LNCaP clone FGC (cell line): ENCODE results near the gene LNX2.
"Not testable (repeated sequence)": the region's sequence is repeated elsewhere in the genome, so short reads cannot be mapped to it uniquely, and the experiment has no call there.

Experiments
- DNase-seq: peaks from one replicate; pipeline ENCODE4 v3.0.0-alpha.2; 2011; ENCODE audit warnings: low read depth
- H3K4me3 ChIP-seq: 2 replicates; pipeline ENCODE4 v1.5.1; 2011; ENCODE audit warnings: mild to moderate bottlenecking, low read depth, low read length, control low read depth
- CTCF ChIP-seq: IDR thresholded peaks from 2 replicates; pipeline ENCODE4 v1.5.1; 2012; ENCODE audit warnings: mild to moderate bottlenecking; ENCODE audit not compliant: control insufficient read depth, insufficient read depth; ENCODE audit errors: extremely low read depth

The LNX2 gene

DNA sequence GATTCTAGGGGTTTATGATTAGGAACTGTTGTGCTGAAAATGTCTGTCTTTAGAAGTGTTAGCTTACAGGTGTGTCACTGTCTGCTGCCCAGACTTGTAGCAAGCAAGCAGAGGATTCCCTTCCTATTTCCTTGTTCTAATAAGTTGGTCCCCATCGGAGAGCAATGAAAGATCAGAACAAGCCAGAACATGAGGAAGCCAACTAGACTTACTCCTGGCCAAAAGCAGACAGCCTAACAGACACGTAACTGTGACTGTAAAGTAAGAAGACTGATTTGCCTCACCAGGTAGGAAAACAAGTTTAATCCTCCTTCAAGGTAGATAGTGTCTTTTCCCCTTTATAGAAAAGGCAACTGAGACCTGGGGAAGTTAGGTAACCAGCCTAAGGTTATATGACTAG, 13.9 kb upstream of the LNX2 start:
- DNase-seq: no peak
- no peak overlapping the region for H3K4me3 ChIP-seq
- no peak for TF ChIP-seq CTCF

GRCh38 chr13:27632648-27633047, 12.3 kb upstream of the LNX2 start:
- no peak overlapping the region for H3K4me3 ChIP-seq
- no peak for DNase-seq
- TF ChIP-seq CTCF: no peak

DNA sequence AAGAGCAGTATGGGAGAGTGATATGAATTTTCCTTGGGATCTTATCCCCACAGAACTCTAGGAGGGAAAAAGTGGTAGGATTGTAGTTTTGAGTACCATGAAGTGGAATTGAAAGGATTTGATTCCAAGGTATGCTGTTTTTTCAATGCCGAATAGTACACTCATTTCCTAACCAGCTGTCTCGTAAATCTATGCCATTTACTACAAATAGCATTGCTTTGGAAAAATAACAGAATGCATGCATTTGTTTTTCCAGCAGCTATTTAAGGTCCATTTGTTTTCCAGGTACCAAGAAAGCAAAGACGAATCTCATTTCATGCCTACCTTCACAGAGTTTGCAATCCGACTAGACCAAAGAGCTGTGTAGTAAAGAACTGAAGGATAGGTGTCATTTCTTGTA, 11.9 kb upstream of the LNX2 start:
- TF ChIP-seq CTCF: no peak
- H3K4me3 ChIP-seq: no peak overlapping the region
- no peak for DNase-seq

DNA sequence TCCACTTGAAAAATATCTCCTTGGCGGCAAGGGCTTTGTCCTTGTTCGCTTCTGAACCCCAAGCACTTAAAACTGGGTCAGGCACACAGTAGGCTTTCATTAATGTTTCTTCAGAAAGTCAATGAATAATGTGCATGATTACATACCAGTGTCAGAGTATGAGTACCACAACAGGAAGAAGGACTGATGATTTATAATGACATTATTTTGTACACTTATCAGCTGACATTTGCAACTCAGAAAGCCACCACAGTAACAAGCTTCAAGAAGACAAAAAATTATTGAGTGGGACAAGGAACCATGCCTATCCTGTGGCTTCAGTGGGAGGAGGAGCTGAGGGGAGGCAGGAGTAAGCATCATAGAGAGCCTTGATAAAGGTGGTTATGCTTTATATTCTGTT, 11.3 kb upstream of the LNX2 start:
- no peak for TF ChIP-seq CTCF
- H3K4me3 ChIP-seq: no peak overlapping the region
- no peak for DNase-seq

DNA sequence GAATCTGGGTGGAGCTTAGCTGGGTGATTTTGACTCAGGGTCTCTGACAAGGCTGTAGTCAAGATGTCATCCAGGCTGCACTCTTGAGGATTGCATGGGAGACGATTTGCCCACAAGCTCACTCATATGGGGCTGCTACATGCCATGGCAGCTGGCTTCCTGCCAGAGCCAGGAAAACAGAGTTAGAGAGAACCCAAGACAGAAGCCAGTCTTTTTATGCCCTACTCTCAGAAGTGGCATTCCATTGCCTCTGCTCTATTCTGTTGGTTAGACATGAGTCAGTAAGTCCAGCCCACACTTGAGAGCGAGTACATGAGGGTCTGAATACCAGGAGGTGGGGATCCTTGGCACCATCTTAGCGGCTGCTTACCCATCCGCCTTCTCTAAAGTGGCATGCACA, 10.8 kb upstream of the LNX2 start:
- TF ChIP-seq CTCF: no peak
- DNase-seq: no peak
- no peak overlapping the region for H3K4me3 ChIP-seq

GRCh38 chr13:27628766-27629165, 8.4 kb upstream of the LNX2 start:
- not testable (repeated sequence) for DNase-seq, H3K4me3 ChIP-seq

GRCh38 chr13:27628081-27628480, 7.8 kb upstream of the LNX2 start:
- DNase-seq: no peak
- no peak for TF ChIP-seq CTCF
- H3K4me3 ChIP-seq: no peak overlapping the region

GRCh38 chr13:27627380-27627779, 7.1 kb upstream of the LNX2 start:
- no peak for TF ChIP-seq CTCF
- DNase-seq: no peak

More at GRCh38 chr13:27627380-27627779, 7.1 kb upstream of the LNX2 start:
- H3K4me3 ChIP-seq: no peak overlapping the region
